CD14-positive monocyte (primary cell): ENCODE measurements around the gene MYO6. TPM values are rescaled to one million over a fixed set of nuclear protein-coding genes. Genes with fewer than 3 reads are reported as not detected.

Source experiments
- DNase-seq, 3 donors: peaks; one replicate each; pipeline ENCODE4 v3.0.0-alpha.2; 2011 to 2022
- H2AFZ ChIP-seq: 2 replicates; pipeline ENCODE4 v1.6.0; 2012; ENCODE audit warnings: mild to moderate bottlenecking, low read depth, low read length, inconsistent platforms; ENCODE audit not compliant: insufficient read depth, poor library complexity, severe bottlenecking
- H3K27ac ChIP-seq, 2 donors: 1 replicate in 1 of 2; 2 replicates in 1 of 2; pipeline ENCODE4 v1.5.1; 2012 to 2013; ENCODE audit warnings: low read length in 2 of 2, control low read depth in 1 of 2, inconsistent platforms in 1 of 2, low read depth in 1 of 2, mild to moderate bottlenecking in 1 of 2
- H3K27me3 ChIP-seq, 2 donors: one replicate each; pipeline versions ENCODE4 v1.6.0 to v1.6.1; 2011 to 2013; ENCODE audit warnings: low read length in 2 of 2; ENCODE audit not compliant: control insufficient read depth in 2 of 2, insufficient read depth in 2 of 2
- H3K36me3 ChIP-seq, 2 donors: replicated peaks in 1 of 2; 1 replicate in 1 of 2; 2 replicates in 1 of 2; pipeline versions ENCODE4 v1.5.1 to v1.6.1; 2012 to 2013; ENCODE audit warnings: low read length in 2 of 2, control low read depth in 1 of 2, inconsistent platforms in 1 of 2, mild to moderate bottlenecking in 1 of 2; ENCODE audit not compliant: insufficient read depth in 2 of 2, control insufficient read depth in 1 of 2
- H3K4me1 ChIP-seq, 2 donors: 1 replicate in 1 of 2; 2 replicates in 1 of 2; pipeline versions ENCODE4 v1.5.1 to v1.6.1; 2012 to 2013; ENCODE audit warnings: low read length in 2 of 2, control low read depth in 1 of 2, inconsistent platforms in 1 of 2, mild to moderate bottlenecking in 1 of 2, moderate library complexity in 1 of 2; ENCODE audit not compliant: insufficient read depth in 2 of 2, control insufficient read depth in 1 of 2
- H3K4me2 ChIP-seq: replicated peaks from 2 replicates; pipeline ENCODE3; 2012; ENCODE audit warnings: low read length, moderate library complexity, mild to moderate bottlenecking; ENCODE audit not compliant: poor library complexity, severe bottlenecking; ENCODE audit errors: extremely low read depth
- H3K4me3 ChIP-seq, 3 experiments: fragments of 200-600 bp in 1 of 3; sonication (generic) in 1 of 3; replicated peaks in 1 of 3; 1 replicate in 2 of 3; 2 replicates in 1 of 3; pipeline ENCODE4 v1.5.1; 2011 to 2013; ENCODE audit warnings: low read length in 3 of 3, mild to moderate bottlenecking in 3 of 3, control low read depth in 2 of 3, low read depth in 2 of 3, inconsistent platforms in 1 of 3, moderate library complexity in 1 of 3
- H3K79me2 ChIP-seq: 2 replicates; pipeline ENCODE4 v1.6.0; 2012; ENCODE audit warnings: mild to moderate bottlenecking, control low read depth, inconsistent platforms, low read length, moderate library complexity; ENCODE audit not compliant: insufficient read depth
- H3K9ac ChIP-seq: 2 replicates; pipeline ENCODE4 v1.6.0; 2017; ENCODE audit warnings: low read length, mild to moderate bottlenecking; ENCODE audit not compliant: insufficient read depth, poor library complexity, severe bottlenecking
- H3K9me3 ChIP-seq, 2 donors: replicated peaks in 1 of 2; 1 replicate in 1 of 2; 2 replicates in 1 of 2; pipeline versions ENCODE4 v1.5.1 to v1.6.1; 2012 to 2013; ENCODE audit warnings: low read length in 2 of 2, control low read depth in 1 of 2; ENCODE audit not compliant: control insufficient read depth in 1 of 2, insufficient read depth in 1 of 2
- H4K20me1 ChIP-seq: 2 replicates; pipeline ENCODE4 v1.6.0; 2012; ENCODE audit warnings: mild to moderate bottlenecking, low read length, control low read depth, moderate library complexity; ENCODE audit not compliant: insufficient read depth
- H3K27ac Mint-ChIP-seq, 7 donors: one replicate each; pipeline ENCODE4 v1.8.0; 2020; ENCODE audit warnings: mild to moderate bottlenecking in 7 of 7, mixed read lengths in 7 of 7, moderate library complexity in 6 of 7, inconsistent platforms in 2 of 7
- H3K27me3 Mint-ChIP-seq, 3 donors: one replicate each; pipeline ENCODE4 v1.8.0; 2021 to 2022; ENCODE audit warnings: low read depth in 3 of 3, mild to moderate bottlenecking in 3 of 3, mixed read lengths in 3 of 3, moderate library complexity in 3 of 3, inconsistent platforms in 1 of 3
- H3K36me3 Mint-ChIP-seq, 2 donors: one replicate each; pipeline ENCODE4 v1.8.0; 2020; ENCODE audit warnings: mixed read lengths in 2 of 2, inconsistent platforms in 1 of 2, mild to moderate bottlenecking in 1 of 2
- H3K4me1 Mint-ChIP-seq: one replicate; pipeline ENCODE4 v1.8.0; 2020; ENCODE audit warnings: mild to moderate bottlenecking, mixed read lengths
- H3K4me3 Mint-ChIP-seq, 2 donors: one replicate each; pipeline ENCODE4 v1.8.0; 2020; ENCODE audit warnings: mild to moderate bottlenecking in 2 of 2, mixed read lengths in 2 of 2, moderate library complexity in 1 of 2
- H3K9me3 Mint-ChIP-seq, 7 donors: one replicate each; pipeline ENCODE4 v1.8.0; 2020 to 2022; ENCODE audit warnings: mixed read lengths in 7 of 7, mild to moderate bottlenecking in 6 of 7, moderate library complexity in 6 of 7, inconsistent platforms in 2 of 7
- CTCF ChIP-seq: fragments of 200-600 bp; IDR thresholded peaks from one replicate; pipeline ENCODE4 v1.8.0; 2022; ENCODE audit warnings: antibody characterized with exemption, mild to moderate bottlenecking
- WGBS: methylation state at CpG from one replicate; pipeline ENCODE4 v1.1.5; 2013; ENCODE audit warnings: missing lambda C conversion rate; ENCODE audit not compliant: insufficient coverage; 5-methylcytosine and 5-hydroxymethylcytosine counted together
- intact Hi-C, 2 donors: fragments of 100-400 bp; cut with micrococcal nuclease; formaldehyde crosslinking; loops; one replicate each; pipeline versions ENCODE4 v1.15.0 to v1.15.1; 2023
- polyA plus RNA-seq, 3 donors: library from polyadenylated mRNA; depleted of rRNA in 1 of 3; unstranded in 2 of 3; stranded (reverse) in 1 of 3; fragments of 300-500 nt in 2 of 3; fragments of >200 nt in 1 of 3; fragmentation: Illumina TruSeq in 2 of 3; gene quantifications; 1 replicate in 2 of 3; 2 replicates in 1 of 3; pipeline ENCODE4 v1.2.3, GENCODE V29; 2012 to 2021

MYO6 gene
- polyA plus RNA-seq, 3 donors = not detected

GRCh38 chr6:75922226-75922625, 173.2 kb downstream of the MYO6 start:
- Histone ChIP-seq H3K79me2 (no peaks in the 10 kb centered on the region), H3K4me1 (no peaks in the 10 kb centered on the region), H3K27ac (no peak overlapping the region), H3K9me3 (no peaks in the 10 kb centered on the region), H3K36me3 (no peaks in the 10 kb centered on the region), H3K27me3 (no peaks in the 10 kb centered on the region), H3K4me3 (no peak overlapping the region), H3K9ac (no peak overlapping the region), H2AFZ (no peak overlapping the region), H4K20me1 (no peaks in the 10 kb centered on the region), H3K4me2 (no peak overlapping the region)
- Mint-ChIP-seq H3K4me1 (no peaks in the 10 kb centered on the region), H3K27me3 (peaks cover 2 to 3% (median 3%) of the 10 kb centered on the region in 3 donors), H3K27ac (no peak overlapping the region), H3K36me3 (no peaks in the 10 kb centered on the region), H3K9me3 (peaks cover 0 to 2% (median 0%) of the 10 kb centered on the region in 7 donors), H3K4me3 (no peak overlapping the region)
- no peak for TF ChIP-seq CTCF
- intact Hi-C loops = no loop called here
- no peak for DNase-seq

- H3K27ac Mint-ChIP-seq = no peak overlapping the region
These were observed 177.5 kb downstream of the MYO6 start for GRCh38 chr6:75926293-75927168.

More at GRCh38 chr6:75926293-75927168, 177.5 kb downstream of the MYO6 start:
- intact Hi-C loops = no loop called here
- Mint-ChIP-seq H3K9me3 (peaks cover 0 to 3% (median 0%) of the 10 kb centered on the region in 7 donors), H3K36me3 (no peaks in the 10 kb centered on the region), H3K27me3 (peaks cover 2 to 9% (median 6%) of the 10 kb centered on the region in 3 donors), H3K4me3 (no peak overlapping the region), H3K4me1 (no peaks in the 10 kb centered on the region)
- H3K27ac ChIP-seq = no peak overlapping the region
- H3K27me3 ChIP-seq = no peaks in the 10 kb centered on the region
- no peak for TF ChIP-seq CTCF
- no peaks in the 10 kb centered on the region for H4K20me1 ChIP-seq
- no peaks in the 10 kb centered on the region for H3K79me2 ChIP-seq
- H2AFZ ChIP-seq = no peak overlapping the region
- H3K4me1 ChIP-seq = no peaks in the 10 kb centered on the region
- no peaks in the 10 kb centered on the region for H3K9me3 ChIP-seq
- no peak overlapping the region for H3K4me2 ChIP-seq
- no peak overlapping the region for H3K4me3 ChIP-seq
- H3K36me3 ChIP-seq = no peaks in the 10 kb centered on the region
- H3K9ac ChIP-seq = no peak overlapping the region
- 80% methylated on average over 1 of the region's 5 CpGs for WGBS
- no peak for DNase-seq
